ENCODE measurements around the gene NAT8.
A peak's percentile ranks its signal among the peaks of the same experiment; 100 is the strongest.
"Not testable (repeated sequence)": the region's sequence is repeated elsewhere in the genome, so short reads cannot be mapped to it uniquely, and the experiment has no call there.

DNA sequence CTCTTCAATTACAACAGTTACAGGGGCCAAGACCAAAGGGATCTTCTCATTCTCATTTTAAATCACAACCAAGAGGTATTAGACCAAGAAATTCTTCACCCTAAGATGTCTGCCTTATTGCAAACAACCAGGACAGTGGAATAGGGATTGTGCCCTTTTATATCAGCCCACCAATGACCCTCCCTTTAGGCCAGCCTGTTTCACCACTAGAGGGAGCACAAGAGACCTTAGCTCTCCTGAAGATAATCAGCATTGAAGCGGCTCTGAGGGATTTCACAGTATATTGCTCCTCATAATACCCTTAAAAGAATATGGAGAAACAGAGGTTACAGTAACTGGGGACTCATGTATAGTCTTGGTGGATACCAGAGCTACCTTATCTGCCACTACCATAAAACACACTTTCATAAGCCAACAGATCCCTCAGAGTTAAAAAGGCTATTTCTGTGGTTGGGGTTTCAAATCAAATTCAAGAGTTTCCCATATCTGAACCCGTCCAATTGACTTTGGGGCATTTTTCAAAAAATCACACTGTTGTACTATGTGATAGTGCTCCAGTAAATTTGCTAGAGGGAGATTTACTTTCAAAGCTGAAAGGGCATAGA, 11.5 kb downstream of the NAT8 start:
- not testable (repeated sequence) for TF ChIP-seq POLR2A, EP300 (IDR thresholded peaks at IDR 0.05)
- TF ChIP-seq, protein P1, sequence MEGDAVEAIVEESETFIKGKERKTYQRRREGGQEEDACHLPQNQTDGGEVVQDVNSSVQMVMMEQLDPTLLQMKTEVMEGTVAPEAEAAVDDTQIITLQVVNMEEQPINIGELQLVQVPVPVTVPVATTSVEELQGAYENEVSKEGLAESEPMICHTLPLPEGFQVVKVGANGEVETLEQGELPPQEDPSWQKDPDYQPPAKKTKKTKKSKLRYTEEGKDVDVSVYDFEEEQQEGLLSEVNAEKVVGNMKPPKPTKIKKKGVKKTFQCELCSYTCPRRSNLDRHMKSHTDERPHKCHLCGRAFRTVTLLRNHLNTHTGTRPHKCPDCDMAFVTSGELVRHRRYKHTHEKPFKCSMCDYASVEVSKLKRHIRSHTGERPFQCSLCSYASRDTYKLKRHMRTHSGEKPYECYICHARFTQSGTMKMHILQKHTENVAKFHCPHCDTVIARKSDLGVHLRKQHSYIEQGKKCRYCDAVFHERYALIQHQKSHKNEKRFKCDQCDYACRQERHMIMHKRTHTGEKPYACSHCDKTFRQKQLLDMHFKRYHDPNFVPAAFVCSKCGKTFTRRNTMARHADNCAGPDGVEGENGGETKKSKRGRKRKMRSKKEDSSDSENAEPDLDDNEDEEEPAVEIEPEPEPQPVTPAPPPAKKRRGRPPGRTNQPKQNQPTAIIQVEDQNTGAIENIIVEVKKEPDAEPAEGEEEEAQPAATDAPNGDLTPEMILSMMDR (IDR thresholded peaks at IDR 0.05), result peak in 2 of 5 experiments; percentile 45 to 47

All from tibial nerve (tissue), 4 donors.